ENCODE data around the gene UNC93B1. TPM values are rescaled to one million over a fixed set of nuclear protein-coding genes. Genes with fewer than 3 reads are reported as not detected.

The UNC93B1 gene
- total RNA-seq, 8 experiments from 2014 or later, result 2.1 to 17.3 (median 6.3) TPM

GRCh38 chr11:68015467-68015866, 11.6 kb upstream of the UNC93B1 start:
- Histone ChIP-seq H3K27ac (no peak overlapping the region), H3K4me1 (replicated peaks in 1 of 2) (peaks cover 20 to 38% of the 10 kb centered on the region in 2 donors), H3K4me3 (no peak overlapping the region)
- WGBS, 10 experiments, result 76 to 100% (median 100%) methylated on average over 1 to 4 of the region's 8 CpGs; no CpG with 5 or more reads in 4 of the 10 experiments
- in situ Hi-C loops (cut with MboI; ENCODE audit: low pct_unique_long_range_greater_than_20kb in 2 of 9, low sequenced_read_pairs in 9 of 9, unreplicated experiment in 9 of 9), result no loop called here
- no peak for ATAC-seq (replicated peaks in 6 of 8)

- Histone ChIP-seq H3K4me3 (no peak overlapping the region), H3K4me1 (replicated peaks in 1 of 2) (peaks cover 24 to 43% of the 10 kb centered on the region in 2 donors), H3K27ac (no peak overlapping the region)
- no peak for ATAC-seq (replicated peaks in 6 of 8)
- in situ Hi-C loops (cut with MboI; ENCODE audit: low pct_unique_long_range_greater_than_20kb in 2 of 9, low sequenced_read_pairs in 9 of 9, unreplicated experiment in 9 of 9), result no loop called here
- 67 to 100% methylated on average over 1 to 2 of the region's 19 CpGs; no CpG with 5 or more reads in 8 of the 10 experiments for WGBS, 10 experiments
These were observed 11.1 kb upstream of the UNC93B1 start for GRCh38 chr11:68014947-68015447.

- ATAC-seq (replicated peaks in 6 of 8), result no peak
- in situ Hi-C loops (cut with MboI; ENCODE audit: low pct_unique_long_range_greater_than_20kb in 2 of 9, low sequenced_read_pairs in 9 of 9, unreplicated experiment in 9 of 9), result no loop called here
- H3K4me1 ChIP-seq (replicated peaks in 1 of 2), result peaks cover 29 to 47% of the 10 kb centered on the region in 2 donors
These were observed 10.5 kb upstream of the UNC93B1 start for GRCh38 chr11:68014157-68014946.

GRCh38 chr11:68013611-68014156, 9.8 kb upstream of the UNC93B1 start:
- in situ Hi-C loops (cut with MboI; ENCODE audit: low pct_unique_long_range_greater_than_20kb in 2 of 9, low sequenced_read_pairs in 9 of 9, unreplicated experiment in 9 of 9), result no loop called here
- WGBS, 10 experiments, result 80 to 100% (median 100%) methylated on average over 2 to 10 of the region's 14 CpGs; no CpG with 5 or more reads in 3 of the 10 experiments
- Histone ChIP-seq H3K4me1 (replicated peaks in 1 of 2) (peaks cover 29 to 47% of the 10 kb centered on the region in 2 donors), H3K4me3 (no peak overlapping the region), H3K27ac (no peak overlapping the region)
- ATAC-seq (replicated peaks in 6 of 8), result no peak

More at GRCh38 chr11:68014157-68014946, 10.5 kb upstream of the UNC93B1 start:
- WGBS, 10 experiments, result 0 to 100% (median 81%) methylated on average over 1 to 2 of the region's 16 CpGs; no CpG with 5 or more reads in 6 of the 10 experiments
- Histone ChIP-seq H3K27ac (no peak overlapping the region), H3K4me3 (no peak overlapping the region)

GRCh38 chr11:68012843-68013610, 9.1 kb upstream of the UNC93B1 start:
- ATAC-seq (replicated peaks in 6 of 8), result peak in 7 of 8 experiments; percentile 3 to 55 (median 16)
- H3K4me3 ChIP-seq, result no peak overlapping the region
- peak overlapping the region in 1 of 2 donors; percentile 54 for H3K27ac ChIP-seq
- in situ Hi-C loops (cut with MboI; ENCODE audit: low pct_unique_long_range_greater_than_20kb in 2 of 9, low sequenced_read_pairs in 9 of 9, unreplicated experiment in 9 of 9), result no loop called here
- H3K4me1 ChIP-seq (replicated peaks in 1 of 2), result peaks cover 29 to 45% of the 10 kb centered on the region in 2 donors
- 6 to 94% (median 58%) methylated on average over 1 to 5 of the region's 16 CpGs; no CpG with 5 or more reads in 3 of the 10 experiments for whole genome bisulfite sequencing, 10 experiments

- Histone ChIP-seq H3K4me3 (no peak overlapping the region), H3K27ac (no peak overlapping the region), H3K4me1 (replicated peaks in 1 of 2) (peaks cover 29 to 38% of the 10 kb centered on the region in 2 donors)
- ATAC-seq (replicated peaks in 6 of 8), result no peak
- 86% methylated on average over 3 of the region's 17 CpGs; no CpG with 5 or more reads in 9 of the 10 experiments for WGBS, 10 experiments
- in situ Hi-C loops (cut with MboI; ENCODE audit: low pct_unique_long_range_greater_than_20kb in 2 of 9, low sequenced_read_pairs in 9 of 9, unreplicated experiment in 9 of 9), result no loop called here
These were observed 8.3 kb upstream of the UNC93B1 start for GRCh38 chr11:68012044-68012842.

- Histone ChIP-seq H3K27ac (peak overlapping the region in 1 of 2 donors; percentile 49), H3K4me3 (no peak overlapping the region), H3K4me1 (replicated peaks in 1 of 2) (peaks cover 22 to 29% of the 10 kb centered on the region in 2 donors)
- in situ Hi-C loops (cut with MboI; ENCODE audit: low pct_unique_long_range_greater_than_20kb in 2 of 9, low sequenced_read_pairs in 9 of 9, unreplicated experiment in 9 of 9), result no loop called here
- peak in 2 of 8 experiments; percentile 3 to 10 for ATAC-seq (replicated peaks in 6 of 8)
- 0 to 100% (median 71%) methylated on average over 1 to 7 of the region's 16 CpGs for WGBS, 10 experiments
These were observed 7.4 kb upstream of the UNC93B1 start for GRCh38 chr11:68011051-68011943.

GRCh38 chr11:68010090-68011041, 6.5 kb upstream of the UNC93B1 start, which contains the start of gene ALDH3B1:
ALDH3B1 (plus strand) TSS chr11:68010327; CDS start chr11:68015298, 4,971 bp downstream.
- ATAC-seq (replicated peaks in 6 of 8), result peak; percentile 65 to 92 (median 71)
- H3K27ac ChIP-seq, result peak within 1 kb of the TSS in 1 of 2 donors; percentile 49
- H3K4me1 ChIP-seq (replicated peaks in 1 of 2), result peaks cover 22 to 29% of the 10 kb centered on the region in 2 donors
- 4 to 38% (median 13%) methylated on average over 4 to 8 of the region's 33 CpGs; no CpG with 5 or more reads in 5 of the 10 experiments for WGBS, 10 experiments
- no peak within 1 kb of the TSS for H3K4me3 ChIP-seq
- in situ Hi-C loops (cut with MboI; ENCODE audit: low pct_unique_long_range_greater_than_20kb in 2 of 9, low sequenced_read_pairs in 9 of 9, unreplicated experiment in 9 of 9), result no loop called here

GRCh38 chr11:68009391-68010089, 5.6 kb upstream of the UNC93B1 start:
- ATAC-seq (replicated peaks in 6 of 8), result no peak
- WGBS, 10 experiments, result 33 to 93% (median 74%) methylated on average over 3 to 12 of the region's 12 CpGs
- peaks cover 22 to 29% of the 10 kb centered on the region in 2 donors for H3K4me1 ChIP-seq (replicated peaks in 1 of 2)
- in situ Hi-C loops (cut with MboI; ENCODE audit: low pct_unique_long_range_greater_than_20kb in 2 of 9, low sequenced_read_pairs in 9 of 9, unreplicated experiment in 9 of 9), result no loop called here
- H3K4me3 ChIP-seq, result no peak overlapping the region
- H3K27ac ChIP-seq, result no peak overlapping the region
